Endothelial cell of umbilical vein (primary cell): ENCODE results near the gene AMOT. TPM values are rescaled to one million over a fixed set of nuclear protein-coding genes. Genes with fewer than 3 reads are reported as not detected.

ENCODE experiments used
- BruUV-seq: library from RNA; stranded (reverse); fragments of 400-500 nt; replicated peaks from 2 replicates; lab custom pipeline; 2021; lab: Mats Ljungman, UMichigan
- CTCF ChIA-PET: fragments of 300-600, 350-600 bp; sonication (Branson Sonifier 250); formaldehyde crosslinking; loops from one replicate; lab custom pipeline; 2021; ENCODE audit warnings: antibody characterized with exemption, inconsistent platforms; lab: Charles Lee
- POLR2A ChIA-PET: fragments of 300-600, 350-600 bp; sonication (Branson Sonifier 250); formaldehyde crosslinking; loops from one replicate; lab custom pipeline; 2021; ENCODE audit warnings: antibody characterized with exemption, inconsistent platforms; lab: Charles Lee
- DNase-seq: peaks from one replicate; pipeline ENCODE4 v3.0.0-alpha.2; 2011; ENCODE audit warnings: low read depth, low spot score
- FAIRE-seq: peaks from 2 replicates; lab custom pipeline; 2011; peaks lifted over from hg19 to GRCh38; lab: Jason Lieb, UNC
- H2AFZ ChIP-seq: 2 replicates; pipeline ENCODE4 v1.6.0; 2012; ENCODE audit warnings: low read depth, low read length, control low read depth, inconsistent platforms
- H3K27ac ChIP-seq: 2 replicates; pipeline ENCODE4 v1.5.1; 2011; ENCODE audit warnings: low read depth, mild to moderate bottlenecking, control low read depth, low read length, moderate library complexity; ENCODE audit not compliant: insufficient read depth
- H3K27me3 ChIP-seq, 2 experiments: 2 replicates each; pipeline versions ENCODE4 v1.6.0 to v1.6.1; 2011; ENCODE audit warnings: low read length in 2 of 2, mixed read lengths in 1 of 2; ENCODE audit not compliant: control insufficient read depth in 2 of 2, insufficient read depth in 2 of 2
- H3K36me3 ChIP-seq, 2 experiments: 2 replicates in 1 of 2; 3 replicates in 1 of 2; pipeline ENCODE4 v1.5.1; 2011; ENCODE audit warnings: low read length in 2 of 2, mild to moderate bottlenecking in 1 of 2, moderate library complexity in 1 of 2; ENCODE audit not compliant: control insufficient read depth in 2 of 2, insufficient read depth in 2 of 2; ENCODE audit errors: extremely low read depth in 1 of 2
- H3K4me1 ChIP-seq: 3 replicates; pipeline ENCODE4 v1.5.1; 2011; ENCODE audit warnings: mild to moderate bottlenecking, low read length; ENCODE audit not compliant: control insufficient read depth, insufficient read depth; ENCODE audit errors: extremely low read depth
- H3K4me2 ChIP-seq: 2 replicates; pipeline ENCODE4 v1.6.1; 2011; ENCODE audit warnings: low read length, control low read depth, mixed read lengths; ENCODE audit not compliant: insufficient read depth
- H3K4me3 ChIP-seq, 3 experiments: fragments of 200-600 bp in 1 of 3; sonication (generic), shearing (Covaris generic) in 1 of 3; replicated peaks in 1 of 3; 2 replicates each; pipeline ENCODE4 v1.5.1; 2011 to 2016; ENCODE audit warnings: control low read depth in 3 of 3, low read length in 3 of 3, mild to moderate bottlenecking in 2 of 3, inconsistent platforms in 1 of 3, low read depth in 1 of 3, moderate library complexity in 1 of 3; ENCODE audit not compliant: insufficient read depth in 1 of 3
- H3K79me2 ChIP-seq: 2 replicates; pipeline ENCODE4 v1.6.0; 2012; ENCODE audit warnings: low read length, inconsistent platforms; ENCODE audit not compliant: control insufficient read depth, insufficient read depth
- H3K9ac ChIP-seq: replicated peaks from 2 replicates; pipeline ENCODE3; 2011; ENCODE audit warnings: low read length, control low read depth; ENCODE audit not compliant: insufficient read depth; ENCODE audit errors: extremely low read depth
- H3K9me1 ChIP-seq: replicated peaks from 3 replicates; pipeline ENCODE4 v1.6.0; 2011; ENCODE audit warnings: mild to moderate bottlenecking, low read length; ENCODE audit not compliant: control insufficient read depth, insufficient read depth; ENCODE audit errors: extremely low read depth
- H3K9me3 ChIP-seq: replicated peaks from 2 replicates; pipeline ENCODE4 v1.5.1; 2012; ENCODE audit warnings: low read length, inconsistent platforms; ENCODE audit not compliant: control insufficient read depth, insufficient read depth
- H4K20me1 ChIP-seq: replicated peaks from 2 replicates; pipeline ENCODE3; 2011; ENCODE audit warnings: mild to moderate bottlenecking, low read length; ENCODE audit not compliant: control insufficient read depth, insufficient read depth; ENCODE audit errors: extremely low read depth
- EZH2 ChIP-seq: IDR thresholded peaks from 2 replicates; pipeline ENCODE4 v1.6.1; 2012; ENCODE audit warnings: borderline replicate concordance, low read depth, mild to moderate bottlenecking, moderate library complexity, low read length, inconsistent platforms; ENCODE audit not compliant: severe bottlenecking
- FOS ChIP-seq: IDR thresholded peaks from 2 replicates; pipeline ENCODE4 v1.6.1; 2011; ENCODE audit warnings: mild to moderate bottlenecking, low read length, moderate library complexity, borderline replicate concordance; ENCODE audit not compliant: insufficient read depth
- GATA2 ChIP-seq: IDR thresholded peaks from 2 replicates; pipeline ENCODE4 v1.7.0; 2011; ENCODE audit warnings: low read depth, mild to moderate bottlenecking, moderate library complexity, mixed read lengths, low read length; ENCODE audit not compliant: insufficient read length, insufficient read depth
- JUN ChIP-seq: IDR thresholded peaks from 2 replicates; pipeline ENCODE4 v1.6.1; 2011; ENCODE audit warnings: borderline replicate concordance, low read depth; ENCODE audit not compliant: insufficient read length, insufficient read depth
- MYC ChIP-seq: IDR thresholded peaks from one replicate; pipeline ENCODE4 v1.6.1; 2011; ENCODE audit warnings: mild to moderate bottlenecking, low read depth, low read length
- POLR2A ChIP-seq: IDR thresholded peaks from 2 replicates; pipeline ENCODE4 v1.6.1; 2012; ENCODE audit warnings: low read depth, mild to moderate bottlenecking, control low read depth, low read length
- POLR2AphosphoS5 ChIP-seq: IDR thresholded peaks from 2 replicates; pipeline ENCODE4 v1.6.1; 2012; ENCODE audit warnings: low read depth, mild to moderate bottlenecking, control low read depth, low read length, moderate library complexity; ENCODE audit not compliant: insufficient read depth
- dilution Hi-C: fragments of 300-500 bp; cut with MboI; formaldehyde crosslinking; loops from one replicate; pipeline ENCODE4 v1.15.0; 2019; ENCODE audit warnings: low sequenced_read_pairs; ENCODE audit not compliant: extremely low pct_ligation_motif_present
- intact Hi-C: fragments of 100-400 bp; cut with micrococcal nuclease; formaldehyde crosslinking; loops from one replicate; pipeline ENCODE4 v1.10.0; 2022
- polyA plus RNA-seq, 4 experiments: library from polyadenylated mRNA; depleted of rRNA in 3 of 4; stranded (reverse) in 3 of 4; unstranded in 1 of 4; fragments of >200 nt; gene quantifications; 2 replicates each; pipeline versions ENCODE4 v1.2.1 to v1.2.3, GENCODE V29; 2011 to 2012; ENCODE audit warnings: missing spikeins in 1 of 4
- total RNA-seq: library from RNA; stranded (reverse); gene quantifications from 2 replicates; pipeline ENCODE4 v1.2.3, GENCODE V29; 2021
- TF ChIP-seq, protein P1 (sequence below), 2 donors: IDR thresholded peaks; 1 replicate in 1 of 2; 2 replicates in 1 of 2; pipeline ENCODE4 v1.5.1; 2011; ENCODE audit warnings: low read length in 2 of 2, mild to moderate bottlenecking in 2 of 2, moderate library complexity in 2 of 2, control low read depth in 1 of 2, inconsistent platforms in 1 of 2, low read depth in 1 of 2; ENCODE audit not compliant: insufficient read depth in 1 of 2; ENCODE audit errors: extremely low read depth in 1 of 2
- TF ChIP-seq, protein P2 (sequence below): IDR thresholded peaks from 2 replicates; pipeline ENCODE4 v1.6.1; 2011; ENCODE audit not compliant: insufficient read depth, insufficient read length

The AMOT gene
- total and polyA plus RNA-seq, 2 donors (not counting 3 experiments of a cell fraction or from before 2014, with no cell fraction given), result 0.68 to 3.5 TPM

DNA sequence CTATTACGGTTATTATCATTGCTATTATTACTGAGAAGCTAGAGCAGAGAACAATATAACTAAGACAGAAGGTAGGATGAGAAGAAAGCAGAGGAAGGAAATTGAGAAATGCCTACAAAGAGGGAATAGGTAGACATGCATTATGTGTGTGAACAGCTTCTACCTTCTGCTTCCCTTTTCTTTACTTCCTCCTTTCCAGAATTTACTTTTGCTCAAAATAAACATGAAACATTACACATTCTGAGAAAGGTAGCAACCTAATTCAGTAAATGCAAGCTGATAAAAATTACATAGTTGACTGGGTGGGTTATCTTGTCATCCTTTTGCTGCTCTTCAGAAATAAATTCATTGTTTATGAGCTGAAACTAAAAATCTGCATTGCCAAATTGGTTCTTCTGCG is 54.6 kb downstream of the AMOT start:
- Histone ChIP-seq H3K9me3 (no peaks in the 10 kb centered on the region), H4K20me1 (no peaks in the 10 kb centered on the region), H3K4me2 (no peak overlapping the region), H3K9ac (no peak overlapping the region), H3K27ac (no peak overlapping the region), H3K4me3 (no peak overlapping the region), H3K27me3 (no peaks in the 10 kb centered on the region), H2AFZ (no peak overlapping the region), H3K9me1 (no peaks in the 10 kb centered on the region), H3K4me1 (no peaks in the 10 kb centered on the region), H3K36me3 (no peaks in the 10 kb centered on the region), H3K79me2 (no peaks in the 10 kb centered on the region)
- dilution Hi-C loops (no loop called here), intact Hi-C loops (no loop called here)
- FAIRE-seq (no peak), DNase-seq (no peak)
- no TSS peak for BruUV-seq
- TF ChIP-seq MYC (no peak), POLR2A (no peak), POLR2AphosphoS5 (no peak), FOS (no peak), EZH2 (no peak), JUN (no peak), GATA2 (no peak)
- TF ChIP-seq, protein P1, sequence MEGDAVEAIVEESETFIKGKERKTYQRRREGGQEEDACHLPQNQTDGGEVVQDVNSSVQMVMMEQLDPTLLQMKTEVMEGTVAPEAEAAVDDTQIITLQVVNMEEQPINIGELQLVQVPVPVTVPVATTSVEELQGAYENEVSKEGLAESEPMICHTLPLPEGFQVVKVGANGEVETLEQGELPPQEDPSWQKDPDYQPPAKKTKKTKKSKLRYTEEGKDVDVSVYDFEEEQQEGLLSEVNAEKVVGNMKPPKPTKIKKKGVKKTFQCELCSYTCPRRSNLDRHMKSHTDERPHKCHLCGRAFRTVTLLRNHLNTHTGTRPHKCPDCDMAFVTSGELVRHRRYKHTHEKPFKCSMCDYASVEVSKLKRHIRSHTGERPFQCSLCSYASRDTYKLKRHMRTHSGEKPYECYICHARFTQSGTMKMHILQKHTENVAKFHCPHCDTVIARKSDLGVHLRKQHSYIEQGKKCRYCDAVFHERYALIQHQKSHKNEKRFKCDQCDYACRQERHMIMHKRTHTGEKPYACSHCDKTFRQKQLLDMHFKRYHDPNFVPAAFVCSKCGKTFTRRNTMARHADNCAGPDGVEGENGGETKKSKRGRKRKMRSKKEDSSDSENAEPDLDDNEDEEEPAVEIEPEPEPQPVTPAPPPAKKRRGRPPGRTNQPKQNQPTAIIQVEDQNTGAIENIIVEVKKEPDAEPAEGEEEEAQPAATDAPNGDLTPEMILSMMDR (IDR thresholded peaks at IDR 0.05; ENCODE audit: extremely low read depth in 1 of 2, insufficient read depth in 1 of 2, low read depth in 1 of 2, low read length in 2 of 2), result no peak
- TF ChIP-seq, protein P2, sequence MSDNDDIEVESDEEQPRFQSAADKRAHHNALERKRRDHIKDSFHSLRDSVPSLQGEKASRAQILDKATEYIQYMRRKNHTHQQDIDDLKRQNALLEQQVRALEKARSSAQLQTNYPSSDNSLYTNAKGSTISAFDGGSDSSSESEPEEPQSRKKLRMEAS, result no peak
- CTCF ChIA-PET, result no interaction called here
- POLR2A ChIA-PET, result no interaction called here
